Peyer's patch (tissue), 4 donors: Measurements from ENCODE around the gene RFLNA. TPM values are rescaled to one million over a fixed set of nuclear protein-coding genes. Genes with fewer than 3 reads are reported as not detected.

ENCODE experiments used
- DNase-seq, 3 donors: peaks; one replicate each; pipeline ENCODE4 v3.0.0-alpha.2; 2017 to 2019
- H3K27ac ChIP-seq, 4 donors: fragments of 200-600 bp; sonication (generic); one replicate each; pipeline ENCODE4 v1.5.1; 2016 to 2019
- H3K27me3 ChIP-seq, 2 donors: fragments of 200-600 bp; sonication (generic); one replicate each; pipeline ENCODE4 v1.5.1; 2019
- H3K36me3 ChIP-seq, 3 donors: fragments of 200-600 bp; sonication (generic); one replicate each; pipeline ENCODE4 v1.5.1; 2016 to 2019
- H3K4me1 ChIP-seq, 4 donors: fragments of 200-600 bp; sonication (generic); one replicate each; pipeline ENCODE4 v1.5.1; 2016 to 2019
- H3K4me3 ChIP-seq, 4 donors: fragments of 200-600 bp; sonication (generic); 1 replicate in 3 of 4; 2 replicates in 1 of 4; pipeline ENCODE4 v1.5.1; 2016 to 2019; ENCODE audit warnings: mild to moderate bottlenecking in 1 of 4
- H3K9me3 ChIP-seq, 4 donors: fragments of 200-600 bp; sonication (generic); one replicate each; pipeline ENCODE4 v1.5.1; 2016 to 2019; ENCODE audit warnings: mild to moderate bottlenecking in 1 of 4
- CTCF ChIP-seq, 6 experiments: fragments of 450-650 bp in 4 of 6; fragments of 200-600 bp in 2 of 6; sonication (generic) in 1 of 6; IDR thresholded peaks; one replicate each; pipeline ENCODE4 v1.5.1; 2017 to 2019; ENCODE audit warnings: antibody characterized with exemption in 6 of 6, mild to moderate bottlenecking in 3 of 6, moderate library complexity in 1 of 6
- POLR2A ChIP-seq, 2 donors: fragments of 450-650 bp; IDR thresholded peaks; one replicate each; pipeline ENCODE4 v1.5.1; 2017; ENCODE audit warnings: antibody characterized with exemption in 2 of 2, mild to moderate bottlenecking in 2 of 2, moderate library complexity in 2 of 2
- total RNA-seq, 4 donors: library from RNA; depleted of rRNA; stranded (reverse); fragments of >200 nt; gene quantifications; one replicate each; pipeline ENCODE4 v1.1.0, GENCODE V29; 2016

Gene RFLNA
- total RNA-seq, 4 donors from 2014 or later = 8.3 to 25.7 (median 21.1) TPM

GRCh38 chr12:124314207-124314606 lies 19.3 kb downstream of the RFLNA start:
- no peaks in the 10 kb centered on the region for H3K27me3 ChIP-seq
- H3K36me3 ChIP-seq = peaks cover 0 to 7% (median 0%) of the 10 kb centered on the region in 3 donors
- H3K4me1 ChIP-seq = no peaks in the 10 kb centered on the region
- no peak overlapping the region for H3K4me3 ChIP-seq
- no peak for TF ChIP-seq CTCF (IDR thresholded peaks at IDR 0.05)
- TF ChIP-seq POLR2A (IDR thresholded peaks at IDR 0.05) = no peak
- H3K27ac ChIP-seq = no peak overlapping the region
- DNase-seq = no peak
- H3K9me3 ChIP-seq = no peaks in the 10 kb centered on the region

GRCh38 chr12:124314766-124315165 lies 19.9 kb downstream of the RFLNA start:
- DNase-seq = no peak
- Histone ChIP-seq H3K36me3 (peaks cover 0 to 7% (median 0%) of the 10 kb centered on the region in 3 donors), H3K27me3 (no peaks in the 10 kb centered on the region), H3K9me3 (no peaks in the 10 kb centered on the region), H3K27ac (no peak overlapping the region), H3K4me1 (no peaks in the 10 kb centered on the region), H3K4me3 (no peak overlapping the region)
- TF ChIP-seq CTCF (IDR thresholded peaks at IDR 0.05) (no peak), POLR2A (IDR thresholded peaks at IDR 0.05) (no peak)

GRCh38 chr12:124315372-124316044 lies 20.6 kb downstream of the RFLNA start:
- no peak for TF ChIP-seq CTCF (IDR thresholded peaks at IDR 0.05)
- no peak for TF ChIP-seq POLR2A (IDR thresholded peaks at IDR 0.05)
- Histone ChIP-seq H3K4me3 (no peak overlapping the region), H3K27ac (no peak overlapping the region), H3K27me3 (no peaks in the 10 kb centered on the region), H3K4me1 (no peaks in the 10 kb centered on the region), H3K36me3 (peaks cover 0 to 7% (median 0%) of the 10 kb centered on the region in 3 donors), H3K9me3 (no peaks in the 10 kb centered on the region)
- DNase-seq = no peak

- Histone ChIP-seq H3K4me1 (no peaks in the 10 kb centered on the region), H3K27me3 (no peaks in the 10 kb centered on the region), H3K27ac (no peak overlapping the region), H3K9me3 (no peaks in the 10 kb centered on the region), H3K4me3 (no peak overlapping the region), H3K36me3 (peaks cover 0 to 7% (median 0%) of the 10 kb centered on the region in 3 donors)
- TF ChIP-seq POLR2A (IDR thresholded peaks at IDR 0.05) = no peak
- TF ChIP-seq CTCF (IDR thresholded peaks at IDR 0.05) = no peak
- DNase-seq = no peak
Measured at GRCh38 chr12:124316257-124316900, 21.5 kb downstream of the RFLNA start.

GRCh38 chr12:124317400-124317799 lies 22.5 kb downstream of the RFLNA start:
- H3K36me3 ChIP-seq = peaks cover 0 to 7% (median 0%) of the 10 kb centered on the region in 3 donors
- H3K27ac ChIP-seq = no peak overlapping the region
- no peaks in the 10 kb centered on the region for H3K27me3 ChIP-seq
- H3K9me3 ChIP-seq = no peaks in the 10 kb centered on the region
- no peak overlapping the region for H3K4me3 ChIP-seq
- H3K4me1 ChIP-seq = no peaks in the 10 kb centered on the region
- DNase-seq = no peak
- no peak for TF ChIP-seq CTCF (IDR thresholded peaks at IDR 0.05)
- no peak for TF ChIP-seq POLR2A (IDR thresholded peaks at IDR 0.05)
